HG03354 (cell line): ENCODE measurements around the gene ANAPC4.
A peak's percentile ranks its signal among the peaks of the same experiment; 100 is the strongest.
"Not testable (repeated sequence)": the region's sequence is repeated elsewhere in the genome, so short reads cannot be mapped to it uniquely, and the experiment has no call there.

ENCODE experiments used
- ATAC-seq: cut with Tn5 transposase; IDR thresholded peaks from one replicate; pipeline ENCODE4 v1.9.1; 2021; ENCODE audit warnings: mild to moderate bottlenecking; ENCODE audit not compliant: unreplicated experiment, poor library complexity, severe bottlenecking

Gene ANAPC4

DNA sequence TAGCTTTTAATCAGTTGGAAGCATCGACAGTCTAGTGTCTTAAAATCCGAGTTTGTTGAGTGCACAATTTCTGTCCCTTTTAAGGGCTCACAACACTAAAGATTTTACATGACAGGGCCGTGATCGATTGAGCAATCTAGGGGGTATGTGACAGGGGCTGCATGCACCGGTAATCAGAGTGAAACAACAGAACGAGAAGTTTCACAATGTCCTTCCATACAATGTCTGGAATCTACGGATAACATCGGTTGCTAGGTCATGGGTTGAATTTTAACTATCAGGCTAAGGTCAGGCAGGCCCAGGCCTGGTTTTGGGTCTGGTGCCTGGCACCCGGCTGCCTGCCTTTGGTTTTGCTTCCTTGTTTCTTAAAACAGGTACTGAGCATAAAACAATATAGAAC lies 4.5 kb upstream of the ANAPC4 start:
- not testable (repeated sequence) for ATAC-seq

DNA sequence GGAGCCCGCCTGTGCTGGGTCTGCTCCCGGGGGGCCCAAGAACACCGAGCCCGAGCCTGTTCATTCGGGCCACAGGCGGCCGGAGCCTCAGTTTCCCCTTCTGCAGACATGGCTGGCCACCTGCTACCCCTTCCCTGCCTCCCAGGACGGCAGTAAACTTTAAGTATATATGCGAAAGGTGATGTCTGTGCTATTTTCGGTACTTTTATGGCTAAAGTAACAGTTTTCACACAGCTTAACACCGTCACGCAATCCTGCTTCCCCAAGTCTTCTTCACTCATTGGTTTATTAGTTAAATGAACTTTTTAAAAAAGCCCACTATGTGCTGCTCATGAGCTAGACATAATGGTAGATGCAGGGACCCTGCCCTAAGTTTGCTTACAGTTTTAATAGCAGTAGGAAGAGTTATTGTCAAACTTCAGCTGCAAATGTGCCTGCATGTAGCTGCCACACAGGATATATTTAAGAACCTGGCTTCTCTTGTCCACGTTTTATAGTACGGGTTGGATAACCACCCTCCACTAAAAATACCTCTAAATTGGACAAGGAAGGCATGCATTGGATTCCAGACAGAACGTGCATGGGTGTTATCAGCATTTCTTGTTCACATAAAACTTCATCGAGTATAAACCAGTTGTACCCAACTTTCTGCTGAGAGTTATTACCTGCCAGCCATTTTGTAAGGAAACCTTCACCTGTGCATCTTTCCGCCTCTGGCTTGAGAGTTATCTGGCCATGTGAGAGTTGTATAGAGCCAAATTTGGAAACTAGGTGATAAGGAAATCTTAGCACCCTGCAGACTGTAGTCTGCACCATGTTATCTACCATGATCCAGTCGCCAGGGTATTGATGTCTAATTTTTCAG lies 741 bp downstream of the ANAPC4 start:
- peak; percentile 1 for ATAC-seq

DNA sequence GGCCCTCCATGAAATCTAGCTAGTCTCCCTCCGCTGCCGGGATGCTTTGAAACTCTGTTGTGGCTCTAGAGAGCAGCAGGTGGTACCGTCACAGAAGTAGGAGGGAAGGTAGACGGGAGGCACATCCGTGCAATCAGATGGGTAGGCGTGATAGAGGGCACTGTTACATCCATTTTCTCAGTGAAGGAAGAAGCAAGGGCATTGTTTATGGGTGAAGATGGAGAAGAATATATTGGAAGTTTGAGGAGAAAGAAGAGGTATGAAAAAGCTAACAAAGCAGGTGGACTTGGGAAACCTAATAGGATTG lies 1.3 kb downstream of the ANAPC4 start:
- no peak for ATAC-seq

GRCh38 chr4:25379591-25379990 lies 2.5 kb downstream of the ANAPC4 start:
- no peak for ATAC-seq

- no peak for ATAC-seq
Measured at GRCh38 chr4:25383647-25384046, 6.6 kb downstream of the ANAPC4 start.

- no peak for ATAC-seq
Measured at GRCh38 chr4:25386926-25387325, 9.9 kb downstream of the ANAPC4 start.

GRCh38 chr4:25397305-25397704 lies 20.2 kb downstream of the ANAPC4 start:
- ATAC-seq, result no peak

GRCh38 chr4:25399510-25399909 lies 22.4 kb downstream of the ANAPC4 start:
- ATAC-seq, result no peak

DNA sequence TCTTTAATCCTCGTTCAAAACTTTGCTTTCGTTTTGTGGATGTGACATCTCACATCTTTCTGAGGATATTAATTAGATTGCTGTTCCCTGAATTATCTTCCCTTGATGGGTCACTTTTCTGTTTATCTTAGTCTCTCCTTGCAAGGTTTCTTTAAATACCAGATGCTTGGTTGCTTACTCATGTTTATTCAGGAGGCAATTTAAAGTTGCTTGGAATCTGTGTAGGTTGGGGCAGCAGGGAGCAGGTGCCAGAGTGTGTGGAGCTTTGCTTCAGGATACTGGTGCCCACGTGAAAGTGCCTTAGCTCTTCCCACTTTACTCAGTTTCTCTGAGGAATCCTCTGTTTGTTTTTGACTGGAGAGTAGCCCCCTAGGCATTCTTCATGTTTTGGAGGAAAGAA lies 24.0 kb downstream of the ANAPC4 start:
- no peak for ATAC-seq

- ATAC-seq, result no peak
Measured at GRCh38 chr4:25402521-25402920, 25.5 kb downstream of the ANAPC4 start.

DNA sequence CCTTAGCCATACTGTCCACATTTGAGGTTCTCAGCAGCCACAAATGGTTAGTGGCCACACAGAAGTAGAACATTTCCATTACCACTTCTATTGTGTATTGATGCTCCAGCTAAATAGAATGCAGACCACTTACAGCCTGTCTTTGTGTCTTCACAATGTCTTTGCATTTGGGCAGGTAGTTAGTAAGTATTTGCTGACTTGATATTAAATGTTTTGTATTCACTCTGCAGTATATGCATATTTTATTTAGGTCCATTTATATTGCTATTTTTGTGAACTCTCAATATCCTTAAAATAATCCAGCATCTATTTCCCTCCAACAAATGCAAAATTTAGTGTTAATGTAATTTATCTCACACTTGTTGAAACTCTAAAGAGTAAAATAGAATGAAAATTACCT lies 26.6 kb downstream of the ANAPC4 start:
- ATAC-seq, result no peak

DNA sequence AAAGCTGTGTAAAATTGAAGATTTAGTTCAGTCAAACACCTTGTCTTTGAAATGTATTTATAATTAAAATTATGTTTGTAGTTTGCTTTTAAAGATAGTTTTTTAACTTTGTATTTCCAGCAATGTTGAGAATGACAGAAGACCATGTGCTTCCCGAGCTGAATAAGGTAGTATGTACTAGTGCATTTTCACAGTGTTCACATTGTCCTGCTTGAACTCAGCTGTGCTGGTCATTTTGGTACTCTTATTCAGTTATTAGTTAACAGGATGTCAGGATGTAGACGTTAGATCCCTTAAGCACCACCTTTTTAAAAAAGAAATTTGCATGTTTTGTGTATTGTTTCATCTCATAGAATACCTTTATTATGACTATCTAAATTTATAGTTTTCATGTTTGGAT lies 28.4 kb downstream of the ANAPC4 start:
- no peak for ATAC-seq

GRCh38 chr4:25406081-25406692 lies 29.1 kb downstream of the ANAPC4 start:
- ATAC-seq, result no peak

DNA sequence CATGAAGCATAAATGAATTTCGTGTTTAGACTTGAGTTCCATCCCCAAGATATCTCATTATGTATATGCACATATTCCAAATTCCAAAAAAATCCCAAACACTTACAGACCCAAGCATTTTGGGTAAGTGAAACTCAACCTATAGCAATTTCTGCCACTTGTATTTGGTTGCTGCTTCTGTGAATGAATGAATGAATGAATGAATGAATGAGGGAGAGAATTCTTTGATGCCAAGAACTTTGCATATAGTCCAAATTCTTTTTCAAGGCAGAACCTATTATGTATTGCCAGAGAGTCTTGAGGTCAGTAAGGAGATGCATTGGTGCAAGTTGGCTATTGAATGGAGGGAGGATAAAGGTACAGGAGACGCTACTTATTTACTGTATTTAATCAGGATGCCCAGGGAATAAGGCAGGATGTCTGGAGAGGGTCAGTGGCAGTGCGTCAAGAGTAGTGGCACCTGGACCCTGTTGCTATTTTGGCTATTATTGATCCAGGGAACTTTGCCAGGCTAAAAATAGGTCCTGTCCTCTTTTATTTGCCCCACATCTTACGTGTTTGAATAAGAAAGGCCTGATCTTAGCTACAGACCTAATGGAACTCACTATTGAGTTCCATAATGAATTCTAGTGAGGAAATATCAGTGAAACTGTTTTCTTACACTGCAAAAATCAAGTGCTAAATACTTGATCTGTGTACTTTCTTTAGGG lies 33.9 kb downstream of the ANAPC4 start:
- no peak for ATAC-seq

- no peak for ATAC-seq
Measured at GRCh38 chr4:25413261-25413660, 36.2 kb downstream of the ANAPC4 start.

- ATAC-seq, result no peak
Measured at GRCh38 chr4:25417014-25417413, 40.0 kb downstream of the ANAPC4 start.

- ATAC-seq, result no peak
Measured at GRCh38 chr4:25420931-25421330, 43.9 kb downstream of the ANAPC4 start.

DNA sequence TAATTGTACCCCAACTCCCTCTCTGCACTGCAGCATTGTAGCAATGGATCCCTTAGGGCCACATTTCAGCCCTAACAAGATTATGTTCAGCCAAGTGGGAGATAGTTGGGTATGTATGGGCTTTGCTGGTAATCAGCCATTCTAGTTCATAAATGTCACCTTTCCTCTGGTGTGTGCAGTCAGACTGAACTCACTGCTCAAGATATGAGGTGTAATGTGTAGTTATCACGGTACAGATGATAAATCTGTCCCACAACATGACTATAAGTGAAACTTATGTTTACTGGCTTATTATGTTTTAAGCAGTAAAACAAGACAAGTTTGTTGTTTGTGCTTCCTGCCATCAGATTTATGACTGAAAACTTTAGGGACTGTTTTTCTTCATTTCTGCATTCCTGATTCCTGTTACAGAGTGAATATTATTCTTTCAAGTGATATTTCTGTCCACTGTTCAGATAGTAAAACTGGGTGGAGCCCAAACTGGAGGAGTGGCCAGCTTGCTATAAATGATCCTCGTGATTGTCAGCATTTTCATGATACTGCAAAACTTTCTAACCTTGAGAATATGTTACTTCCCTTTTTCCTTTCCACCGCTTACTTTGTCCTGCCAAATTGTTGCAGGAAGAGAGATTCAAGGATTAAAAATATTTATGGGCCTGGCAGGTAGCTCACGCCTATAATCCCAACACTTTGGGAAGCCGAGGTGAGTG lies 44.9 kb downstream of the ANAPC4 start:
- ATAC-seq, result no peak

DNA sequence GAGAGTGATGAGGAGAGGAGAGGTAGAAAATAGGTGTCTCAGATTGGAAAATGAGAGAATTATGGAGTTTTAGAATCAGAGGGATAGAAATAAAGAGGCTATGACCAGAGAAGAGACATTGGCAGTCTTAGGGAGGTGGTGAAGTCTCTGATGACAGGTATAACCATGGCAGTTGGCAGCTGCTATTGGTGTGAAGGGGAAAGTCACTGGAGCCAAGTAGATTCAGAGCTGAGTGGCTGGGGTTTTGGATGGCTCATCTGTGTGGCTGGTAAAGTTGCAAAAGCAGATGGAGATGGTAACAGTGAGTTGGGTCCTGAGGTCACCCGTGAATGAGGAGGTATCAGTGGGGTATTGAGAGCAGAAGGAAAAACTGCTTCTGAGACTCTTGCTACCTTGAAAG lies 46.5 kb downstream of the ANAPC4 start:
- no peak for ATAC-seq

- ATAC-seq, result no peak
Measured at GRCh38 chr4:25424539-25425228, 47.6 kb downstream of the ANAPC4 start.
